Epithelial cell of proximal tubule (primary cell): Measurements from ENCODE around the gene PAQR5. TPM values are rescaled to one million over a fixed set of nuclear protein-coding genes. Genes with fewer than 3 reads are reported as not detected.

Experiments used
- DNase-seq: peaks from one replicate; pipeline ENCODE4 v3.0.0-alpha.2; 2011; ENCODE audit warnings: low read depth
- H3K4me3 ChIP-seq: 2 replicates; pipeline ENCODE4 v1.5.1; 2011; ENCODE audit warnings: low read depth, mild to moderate bottlenecking, low read length
- total RNA-seq: library from RNA; depleted of rRNA; stranded (reverse); fragments of >200 nt; gene quantifications from 2 replicates; pipeline ENCODE4 v1.2.3, GENCODE V29; 2015
- TF ChIP-seq, protein P1 (sequence below): conservative IDR thresholded peaks from 2 replicates; pipeline ENCODE4 v1.5.1; 2012; ENCODE audit warnings: low read depth, mild to moderate bottlenecking, low read length

PAQR5 gene
- total RNA-seq, 1 donor from 2014 or later = 9.5 TPM

DNA sequence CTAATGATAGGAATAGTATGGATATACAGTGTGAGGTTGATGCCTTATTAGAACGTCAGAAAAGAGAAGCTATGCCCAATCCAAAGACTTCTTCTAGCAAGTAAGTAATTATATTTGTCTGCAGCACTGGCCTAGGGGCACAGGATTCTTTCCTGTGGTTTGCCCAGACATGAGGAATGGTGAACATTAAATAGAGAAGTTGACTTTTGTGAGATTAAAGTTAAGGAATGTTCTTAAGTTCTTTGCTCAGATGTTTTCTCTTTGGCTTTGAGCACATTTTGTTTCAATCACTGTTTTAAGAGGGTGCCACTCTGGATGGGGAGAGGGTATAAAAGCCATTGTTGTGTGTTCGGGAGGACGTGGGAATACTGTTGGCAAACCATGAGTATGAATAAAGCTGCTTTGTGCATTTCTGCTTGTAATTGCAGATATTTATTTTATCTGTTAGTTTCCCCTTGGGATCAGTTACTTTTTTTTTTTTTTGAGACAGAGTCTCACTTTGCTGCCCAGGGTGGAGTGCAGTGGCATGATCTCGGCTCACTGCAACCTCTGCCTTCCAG is 123.7 kb downstream of the PAQR5 start:
- no peak overlapping the region for H3K4me3 ChIP-seq
- no peak for DNase-seq
- TF ChIP-seq, protein P1, sequence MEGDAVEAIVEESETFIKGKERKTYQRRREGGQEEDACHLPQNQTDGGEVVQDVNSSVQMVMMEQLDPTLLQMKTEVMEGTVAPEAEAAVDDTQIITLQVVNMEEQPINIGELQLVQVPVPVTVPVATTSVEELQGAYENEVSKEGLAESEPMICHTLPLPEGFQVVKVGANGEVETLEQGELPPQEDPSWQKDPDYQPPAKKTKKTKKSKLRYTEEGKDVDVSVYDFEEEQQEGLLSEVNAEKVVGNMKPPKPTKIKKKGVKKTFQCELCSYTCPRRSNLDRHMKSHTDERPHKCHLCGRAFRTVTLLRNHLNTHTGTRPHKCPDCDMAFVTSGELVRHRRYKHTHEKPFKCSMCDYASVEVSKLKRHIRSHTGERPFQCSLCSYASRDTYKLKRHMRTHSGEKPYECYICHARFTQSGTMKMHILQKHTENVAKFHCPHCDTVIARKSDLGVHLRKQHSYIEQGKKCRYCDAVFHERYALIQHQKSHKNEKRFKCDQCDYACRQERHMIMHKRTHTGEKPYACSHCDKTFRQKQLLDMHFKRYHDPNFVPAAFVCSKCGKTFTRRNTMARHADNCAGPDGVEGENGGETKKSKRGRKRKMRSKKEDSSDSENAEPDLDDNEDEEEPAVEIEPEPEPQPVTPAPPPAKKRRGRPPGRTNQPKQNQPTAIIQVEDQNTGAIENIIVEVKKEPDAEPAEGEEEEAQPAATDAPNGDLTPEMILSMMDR = no peak

DNA sequence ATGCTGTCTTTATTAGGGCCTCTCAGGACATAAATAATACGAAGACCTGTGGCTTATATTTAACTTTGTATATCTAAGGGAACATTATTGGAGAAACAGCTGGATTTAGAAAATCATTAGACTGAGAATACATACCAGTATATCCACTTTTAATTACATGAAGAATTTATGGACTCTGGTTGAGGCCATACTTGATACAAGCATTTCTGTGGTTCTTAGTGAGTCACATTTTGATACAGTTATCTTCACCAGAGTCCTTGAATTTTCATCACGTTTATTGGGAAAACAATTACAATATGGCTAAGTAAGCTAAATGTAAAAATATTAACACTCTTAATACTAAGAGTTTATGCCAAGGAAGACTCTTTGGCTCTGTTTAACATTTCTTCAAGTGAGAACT is 125.3 kb downstream of the PAQR5 start:
- no peak overlapping the region for H3K4me3 ChIP-seq
- TF ChIP-seq, protein P1 = no peak
- no peak for DNase-seq

DNA sequence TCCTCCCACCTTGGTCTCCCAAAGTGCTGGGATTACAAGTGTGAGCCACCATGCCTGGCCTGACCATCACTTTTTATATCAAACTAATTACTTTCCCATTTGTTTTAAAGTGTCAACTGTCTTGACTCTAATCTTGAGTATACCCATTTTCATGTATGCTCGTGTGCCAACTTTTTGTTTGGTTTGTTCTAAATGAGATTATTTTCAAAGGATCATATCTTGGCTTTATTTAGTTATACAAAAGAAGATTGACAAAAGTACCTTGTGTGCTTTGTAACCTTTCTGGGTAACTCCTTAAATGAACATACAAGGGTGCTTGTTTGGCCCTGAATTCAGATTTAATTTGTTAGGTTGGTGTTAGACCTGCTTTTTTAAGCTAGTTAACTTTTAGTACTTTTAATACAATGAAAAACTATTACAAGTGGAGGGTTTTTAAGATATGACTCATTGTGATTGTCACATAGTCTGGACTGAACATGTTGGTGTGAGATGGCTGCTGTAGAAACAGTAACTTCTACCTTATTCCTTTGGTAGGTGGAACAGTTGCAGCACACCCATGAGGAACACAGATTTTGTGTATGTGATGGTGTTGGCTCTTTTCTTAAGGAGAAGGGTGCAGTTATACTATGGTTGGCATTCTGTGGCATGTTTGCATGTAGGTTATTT is 126.2 kb downstream of the PAQR5 start:
- no peak overlapping the region for H3K4me3 ChIP-seq
- TF ChIP-seq, protein P1 = no peak
- DNase-seq = no peak

DNA sequence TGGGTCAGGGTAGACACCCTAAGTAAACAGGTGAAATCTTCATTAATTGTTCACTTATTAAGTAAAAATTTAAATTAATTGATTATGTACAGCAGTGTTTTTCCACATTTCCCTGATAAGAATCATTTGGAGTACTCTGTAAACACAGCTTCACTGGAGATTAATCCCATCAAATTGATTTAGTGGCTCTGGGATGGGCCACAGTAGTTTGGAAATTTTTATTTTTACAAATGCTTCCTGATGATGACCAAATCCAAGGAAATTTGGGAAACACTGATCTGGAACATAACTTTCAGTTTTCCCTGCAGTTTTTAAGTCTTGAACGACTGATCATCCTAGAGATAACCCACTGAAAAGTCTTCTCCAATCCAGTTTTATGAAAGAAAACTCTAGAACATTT is 135.1 kb downstream of the PAQR5 start:
- no peak overlapping the region for H3K4me3 ChIP-seq

DNA sequence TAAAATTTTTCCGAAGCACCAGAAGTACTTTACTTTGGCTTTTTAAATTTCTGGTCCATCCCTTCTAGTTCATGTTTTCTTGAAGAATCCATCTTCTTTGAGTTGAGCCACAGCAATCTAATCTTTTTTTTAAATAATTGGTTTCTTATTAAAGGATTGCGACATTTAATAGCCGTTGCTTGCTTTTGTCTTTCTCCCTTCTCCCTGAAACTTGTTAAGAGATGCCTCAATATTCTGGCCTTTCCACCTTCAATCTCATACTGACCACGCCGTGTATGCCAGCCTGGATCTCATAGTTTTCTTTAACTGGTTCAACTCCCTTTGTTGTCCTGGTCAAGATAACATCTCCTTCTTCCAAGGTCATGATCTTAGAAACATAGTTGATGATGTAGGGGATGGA is 135.5 kb downstream of the PAQR5 start:
- no peak overlapping the region for H3K4me3 ChIP-seq
- DNase-seq = no peak
- TF ChIP-seq, protein P1 = no peak

More for the DNA sequence above, 135.1 kb downstream of the PAQR5 start:
- DNase-seq = no peak
- TF ChIP-seq, protein P1 = no peak

DNA sequence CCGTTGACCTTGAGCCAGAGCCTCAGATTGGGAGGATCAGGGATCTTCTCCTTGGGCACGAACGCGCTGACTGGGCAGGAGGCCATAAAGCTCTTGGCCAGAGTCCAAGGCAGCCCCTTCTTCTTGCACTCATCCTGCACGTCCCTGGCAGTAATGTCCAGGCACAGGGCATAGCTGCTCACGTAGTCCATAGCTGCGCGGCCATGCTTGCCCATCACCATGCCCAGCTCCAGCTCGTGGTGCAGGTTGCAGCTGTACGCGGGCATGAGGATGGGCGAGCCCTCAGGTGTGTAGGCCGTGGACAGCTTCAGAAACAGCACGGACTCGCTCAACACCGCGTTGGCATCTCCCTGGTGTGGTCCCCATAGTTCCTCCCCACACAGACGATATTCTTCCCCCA is 136.0 kb downstream of the PAQR5 start:
- TF ChIP-seq, protein P1 = no peak
- no peak for DNase-seq
- no peak overlapping the region for H3K4me3 ChIP-seq

DNA sequence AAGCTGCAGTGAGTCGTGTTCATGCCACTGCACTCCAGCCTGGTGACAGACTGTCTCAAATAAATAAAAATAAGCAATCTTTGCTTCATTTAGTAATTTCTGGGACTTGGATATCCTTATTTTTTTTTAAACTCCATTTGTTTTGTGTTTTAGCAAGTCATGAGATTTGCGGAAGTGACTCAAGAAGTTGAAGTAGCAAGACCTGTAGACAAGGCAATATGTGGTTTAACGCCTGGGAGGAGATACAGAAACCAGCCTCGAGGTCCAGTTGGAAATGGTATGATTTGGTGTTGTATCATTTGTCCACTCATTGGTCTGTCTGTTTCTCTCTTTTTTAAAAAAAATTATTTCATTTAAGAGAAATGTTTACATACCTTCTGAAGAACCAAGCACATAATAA is 137.3 kb downstream of the PAQR5 start:
- TF ChIP-seq, protein P1 = no peak
- DNase-seq = no peak
- H3K4me3 ChIP-seq = no peak overlapping the region
